ENCODE measurements around the gene BST1.

DNA sequence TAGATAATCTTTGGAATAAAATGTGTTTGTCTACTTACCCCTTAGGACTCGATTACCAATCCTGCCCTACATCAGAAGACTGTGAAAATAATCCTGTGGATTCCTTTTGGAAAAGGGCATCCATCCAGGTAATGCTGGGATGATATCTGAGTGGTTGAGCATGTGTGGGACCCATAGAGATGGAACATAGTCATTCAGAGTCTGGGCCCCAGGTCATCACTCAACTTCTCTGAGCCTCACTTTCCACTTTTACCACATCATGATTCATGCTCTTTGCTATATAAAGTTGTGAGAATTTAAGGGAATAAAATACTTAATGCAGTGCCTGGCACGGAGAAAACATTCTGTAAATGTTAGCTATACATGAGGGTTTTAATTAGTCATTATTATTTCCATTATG is 8.9 kb downstream of the BST1 start:
- TF ChIP-seq, protein P1, sequence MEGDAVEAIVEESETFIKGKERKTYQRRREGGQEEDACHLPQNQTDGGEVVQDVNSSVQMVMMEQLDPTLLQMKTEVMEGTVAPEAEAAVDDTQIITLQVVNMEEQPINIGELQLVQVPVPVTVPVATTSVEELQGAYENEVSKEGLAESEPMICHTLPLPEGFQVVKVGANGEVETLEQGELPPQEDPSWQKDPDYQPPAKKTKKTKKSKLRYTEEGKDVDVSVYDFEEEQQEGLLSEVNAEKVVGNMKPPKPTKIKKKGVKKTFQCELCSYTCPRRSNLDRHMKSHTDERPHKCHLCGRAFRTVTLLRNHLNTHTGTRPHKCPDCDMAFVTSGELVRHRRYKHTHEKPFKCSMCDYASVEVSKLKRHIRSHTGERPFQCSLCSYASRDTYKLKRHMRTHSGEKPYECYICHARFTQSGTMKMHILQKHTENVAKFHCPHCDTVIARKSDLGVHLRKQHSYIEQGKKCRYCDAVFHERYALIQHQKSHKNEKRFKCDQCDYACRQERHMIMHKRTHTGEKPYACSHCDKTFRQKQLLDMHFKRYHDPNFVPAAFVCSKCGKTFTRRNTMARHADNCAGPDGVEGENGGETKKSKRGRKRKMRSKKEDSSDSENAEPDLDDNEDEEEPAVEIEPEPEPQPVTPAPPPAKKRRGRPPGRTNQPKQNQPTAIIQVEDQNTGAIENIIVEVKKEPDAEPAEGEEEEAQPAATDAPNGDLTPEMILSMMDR (IDR thresholded peaks at IDR 0.05), result no peak
- no peak for TF ChIP-seq POLR2A (IDR thresholded peaks at IDR 0.05)

Data from lower leg skin (tissue), 3 donors.